ENCODE data around the gene RXFP2. TPM values are rescaled to one million over a fixed set of nuclear protein-coding genes. Genes with fewer than 3 reads are reported as not detected.

RXFP2 gene
- total and polyA plus RNA-seq, 9 of the 15 experiments (the other 6 are each of a cell fraction or from before 2014, with no cell fraction given): not detected

GRCh38 chr13:31703780-31704179 lies 35.5 kb upstream of the RXFP2 start:
- intact Hi-C loops (cut with micrococcal nuclease): no loop called here
- Histone ChIP-seq H3K4me3 (no peak overlapping the region), H3K4me1 (replicated peaks in 1 of 2; ENCODE audit: control insufficient read depth in 2 of 2, insufficient read depth in 2 of 2, low read length in 2 of 2) (no peaks in the 10 kb centered on the region), H4K20me1 (replicated peaks; ENCODE audit: control insufficient read depth, insufficient read depth, low read length) (no peaks in the 10 kb centered on the region; the same call in 1 of the 2 replicates), H3K9me1 (ENCODE audit: control insufficient read depth, insufficient read depth, low read length) (no peaks in the 10 kb centered on the region), H3K9me3 (replicated peaks; ENCODE audit: control insufficient read depth, insufficient read depth, low read depth, low read length) (no peaks in the 10 kb centered on the region), H3K27ac (ENCODE audit: extremely low read depth, low read depth, low read length) (no peak overlapping the region), H2AFZ (ENCODE audit: low read depth, low read length) (no peak overlapping the region), H3K79me2 (ENCODE audit: control insufficient read depth, insufficient read depth, low read length) (no peaks in the 10 kb centered on the region), H3K4me2 (ENCODE audit: insufficient read depth, low read length) (no peak overlapping the region), H3K27me3 (ENCODE audit: control insufficient read depth in 2 of 2, insufficient read depth in 2 of 2, low read length in 2 of 2) (no peaks in the 10 kb centered on the region), H3K9ac (ENCODE audit: insufficient read depth in 1 of 2, low read depth in 2 of 2, low read length in 2 of 2) (no peak overlapping the region), H3K36me3 (ENCODE audit: control insufficient read depth, insufficient read depth, low read length) (no peaks in the 10 kb centered on the region)
- no peak for ATAC-seq
- ChIA-PET POLR2A (no interaction called here), CTCF (ENCODE audit: low intra/inter-chr PET ratio) (no interaction called here)
- TF ChIP-seq GABPB2 (CRISPR knock-in tag; conservative IDR thresholded peaks at IDR 0.05) (no peak), DMBX1 (CRISPR knock-in tag; IDR thresholded peaks at IDR 0.05; ENCODE audit: borderline replicate concordance) (no peak), CEBPB (tag; IDR thresholded peaks at IDR 0.05) (no peak), KLF13 (tag; IDR thresholded peaks at IDR 0.05; ENCODE audit: borderline replicate concordance, low read depth) (no peak), FUS (optimal IDR thresholded peaks at IDR 0.05; ENCODE audit: low read depth, low read length) (no peak), TGIF2 (CRISPR knock-in tag; IDR thresholded peaks at IDR 0.05) (no peak), PTBP1 (IDR thresholded peaks at IDR 0.05; ENCODE audit: low read depth, low read length) (no peak), DLX4 (CRISPR knock-in tag; IDR thresholded peaks at IDR 0.05) (no peak), PHB (CRISPR knock-in tag; IDR thresholded peaks at IDR 0.05) (no peak), RB1 (IDR thresholded peaks at IDR 0.05; ENCODE audit: low read depth) (no peak), ZBTB43 (CRISPR knock-in tag; IDR thresholded peaks at IDR 0.05) (no peak), ZNF609 (CRISPR knock-in tag; IDR thresholded peaks at IDR 0.05; ENCODE audit: borderline replicate concordance) (no peak), HOMEZ (CRISPR knock-in tag; IDR thresholded peaks at IDR 0.05) (no peak), KAT7 (CRISPR knock-in tag; IDR thresholded peaks at IDR 0.05; ENCODE audit: borderline replicate concordance) (no peak), ZNF140 (CRISPR knock-in tag; IDR thresholded peaks at IDR 0.05) (no peak)
- no TSS peak for BruUV-seq (replicated peaks)
- FAIRE-seq: no peak
- in situ Hi-C loops (cut with MboI): no loop called here
- DNase-seq (ENCODE audit: extremely low read depth in 1 of 4, low spot score in 3 of 4): no peak
- 0% methylated on average over 2 of the region's 3 CpGs for WGBS (ENCODE audit: insufficient coverage, low coverage, missing lambda C conversion rate)

Measured in K562 (cell line).